Lower leg skin (tissue), 3 donors: Measurements from ENCODE around the gene RNASE12.
"Not testable (repeated sequence)": the region's sequence is repeated elsewhere in the genome, so short reads cannot be mapped to it uniquely, and the experiment has no call there.

Experiments
- POLR2A ChIP-seq, 2 donors: fragments of 450-650 bp; IDR thresholded peaks; one replicate each; pipeline ENCODE4 v1.6.1; 2016 to 2017; ENCODE audit warnings: antibody characterized with exemption in 2 of 2, mild to moderate bottlenecking in 1 of 2, moderate library complexity in 1 of 2
- TF ChIP-seq, protein P1 (sequence below), 3 donors: fragments of 450-650 bp; IDR thresholded peaks; one replicate each; pipeline ENCODE4 v1.5.1; 2016; ENCODE audit warnings: antibody characterized with exemption in 3 of 3, mild to moderate bottlenecking in 3 of 3, moderate library complexity in 2 of 3

DNA sequence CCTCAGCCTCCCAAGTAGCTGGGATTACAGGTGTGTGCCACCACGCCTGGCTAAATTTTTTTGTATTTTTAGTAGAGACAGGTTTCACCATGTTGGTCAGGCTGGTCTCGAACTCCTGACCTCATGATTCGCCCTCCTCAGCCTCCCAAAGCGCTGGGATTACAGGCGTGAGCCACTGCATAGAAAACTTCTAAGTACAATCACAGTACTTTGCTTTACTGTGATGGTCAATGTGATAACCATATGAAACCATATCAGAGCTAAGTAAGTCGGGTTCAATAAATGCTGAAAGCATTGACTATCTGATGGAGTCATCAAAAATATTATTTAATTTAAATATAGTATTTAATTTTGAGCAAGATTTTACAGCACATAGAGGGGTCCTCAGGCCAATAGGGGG, 28.5 kb upstream of the RNASE12 start:
- TF ChIP-seq, protein P1, sequence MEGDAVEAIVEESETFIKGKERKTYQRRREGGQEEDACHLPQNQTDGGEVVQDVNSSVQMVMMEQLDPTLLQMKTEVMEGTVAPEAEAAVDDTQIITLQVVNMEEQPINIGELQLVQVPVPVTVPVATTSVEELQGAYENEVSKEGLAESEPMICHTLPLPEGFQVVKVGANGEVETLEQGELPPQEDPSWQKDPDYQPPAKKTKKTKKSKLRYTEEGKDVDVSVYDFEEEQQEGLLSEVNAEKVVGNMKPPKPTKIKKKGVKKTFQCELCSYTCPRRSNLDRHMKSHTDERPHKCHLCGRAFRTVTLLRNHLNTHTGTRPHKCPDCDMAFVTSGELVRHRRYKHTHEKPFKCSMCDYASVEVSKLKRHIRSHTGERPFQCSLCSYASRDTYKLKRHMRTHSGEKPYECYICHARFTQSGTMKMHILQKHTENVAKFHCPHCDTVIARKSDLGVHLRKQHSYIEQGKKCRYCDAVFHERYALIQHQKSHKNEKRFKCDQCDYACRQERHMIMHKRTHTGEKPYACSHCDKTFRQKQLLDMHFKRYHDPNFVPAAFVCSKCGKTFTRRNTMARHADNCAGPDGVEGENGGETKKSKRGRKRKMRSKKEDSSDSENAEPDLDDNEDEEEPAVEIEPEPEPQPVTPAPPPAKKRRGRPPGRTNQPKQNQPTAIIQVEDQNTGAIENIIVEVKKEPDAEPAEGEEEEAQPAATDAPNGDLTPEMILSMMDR (IDR thresholded peaks at IDR 0.05), result not testable (repeated sequence)
- not testable (repeated sequence) for TF ChIP-seq POLR2A (IDR thresholded peaks at IDR 0.05)
